Immature natural killer cell (primary cell): Measurements from ENCODE around the gene SPDYE8. TPM values are rescaled to one million over a fixed set of nuclear protein-coding genes. Genes with fewer than 3 reads are reported as not detected.
"Not testable (repeated sequence)": the region's sequence is repeated elsewhere in the genome, so short reads cannot be mapped to it uniquely, and the experiment has no call there.

Experiments used
- DNase-seq, 3 donors: peaks; one replicate each; pipeline ENCODE4 v3.0.0; 2022; ENCODE audit warnings: mixed read lengths in 1 of 3
- H3K27ac Mint-ChIP-seq, 6 donors: one replicate each; pipeline ENCODE4 v1.8.0; 2020; ENCODE audit warnings: mixed read lengths in 6 of 6, mild to moderate bottlenecking in 5 of 6, inconsistent platforms in 4 of 6, moderate library complexity in 3 of 6
- H3K27me3 Mint-ChIP-seq, 3 donors: one replicate each; pipeline ENCODE4 v1.8.0; 2020 to 2021; ENCODE audit warnings: low read depth in 3 of 3, mild to moderate bottlenecking in 3 of 3, mixed read lengths in 3 of 3, moderate library complexity in 3 of 3, inconsistent platforms in 1 of 3
- H3K36me3 Mint-ChIP-seq, 3 donors: one replicate each; pipeline ENCODE4 v1.8.0; 2020; ENCODE audit warnings: mixed read lengths in 3 of 3, inconsistent platforms in 2 of 3, mild to moderate bottlenecking in 2 of 3
- H3K4me1 Mint-ChIP-seq, 2 donors: one replicate each; pipeline ENCODE4 v1.8.0; 2020; ENCODE audit warnings: inconsistent platforms in 2 of 2, mild to moderate bottlenecking in 2 of 2, mixed read lengths in 2 of 2, moderate library complexity in 1 of 2
- H3K4me3 Mint-ChIP-seq, 5 donors: one replicate each; pipeline ENCODE4 v1.8.0; 2020; ENCODE audit warnings: mild to moderate bottlenecking in 5 of 5, mixed read lengths in 5 of 5, inconsistent platforms in 3 of 5, moderate library complexity in 3 of 5
- H3K9me3 Mint-ChIP-seq, 6 donors: one replicate each; pipeline ENCODE4 v1.8.0; 2020; ENCODE audit warnings: mild to moderate bottlenecking in 6 of 6, mixed read lengths in 6 of 6, inconsistent platforms in 4 of 6, moderate library complexity in 3 of 6
- polyA plus RNA-seq, 3 donors: library from polyadenylated mRNA; unstranded; fragments of 300-500 nt; fragmentation: Illumina TruSeq; gene quantifications; one replicate each; pipeline ENCODE4 v1.2.3, GENCODE V29; 2021

SPDYE8 gene
- under 1 TPM in 1 of 3 donors, not detected in 2; 0.12 TPM for polyA plus RNA-seq

- not testable (repeated sequence) for H3K4me1 Mint-ChIP-seq
Measured at GRCh38 chr7:73029666-73030065, at the start of gene SPDYE8. SPDYE8 (minus strand) TSS chr7:73029766; CDS start chr7:73027966, 1,800 bp downstream.

GRCh38 chr7:73057811-73058210, 28.2 kb upstream of the SPDYE8 start, which contains the start of gene SPDYE11:
SPDYE11 (minus strand) TSS chr7:73057911; CDS start chr7:73056111, 1,800 bp downstream.
- H3K27ac Mint-ChIP-seq, H3K4me1 Mint-ChIP-seq, H3K9me3 Mint-ChIP-seq, DNase-seq, H3K4me3 Mint-ChIP-seq, H3K36me3 Mint-ChIP-seq, H3K27me3 Mint-ChIP-seq: not testable (repeated sequence)

More at GRCh38 chr7:73029666-73030065, at the start of gene SPDYE8:
- H3K27ac Mint-ChIP-seq, DNase-seq, H3K9me3 Mint-ChIP-seq, H3K36me3 Mint-ChIP-seq, H3K27me3 Mint-ChIP-seq, H3K4me3 Mint-ChIP-seq: not testable (repeated sequence)

GRCh38 chr7:73006491-73006890, 23.1 kb downstream of the SPDYE8 start:
- H3K4me3 Mint-ChIP-seq, H3K9me3 Mint-ChIP-seq, H3K27ac Mint-ChIP-seq, H3K27me3 Mint-ChIP-seq, DNase-seq, H3K36me3 Mint-ChIP-seq: not testable (repeated sequence)
- peaks cover 3 to 11% of the 10 kb centered on the region in 2 donors for H3K4me1 Mint-ChIP-seq

GRCh38 chr7:73005693-73006447, 23.7 kb downstream of the SPDYE8 start:
- H3K36me3 Mint-ChIP-seq = not testable (repeated sequence)
- Mint-ChIP-seq H3K4me3 (peak overlapping the region; percentile 90 to 96 (median 95)), H3K27ac (peak overlapping the region; percentile 95 to 98 (median 98))

GRCh38 chr7:73005356-73005692, 24.2 kb downstream of the SPDYE8 start:
- Mint-ChIP-seq H3K27ac (peak overlapping the region; percentile 95 to 98 (median 98)), H3K4me3 (peak overlapping the region; percentile 90 to 96 (median 95)), H3K4me1 (peaks cover 3 to 11% of the 10 kb centered on the region in 2 donors)
- not testable (repeated sequence) for H3K9me3 Mint-ChIP-seq, H3K27me3 Mint-ChIP-seq, DNase-seq, H3K36me3 Mint-ChIP-seq

More at GRCh38 chr7:73005693-73006447, 23.7 kb downstream of the SPDYE8 start:
- DNase-seq = peak; percentile 96 to 99 (median 98)
- peaks cover 3 to 11% of the 10 kb centered on the region in 2 donors for H3K4me1 Mint-ChIP-seq
- H3K9me3 Mint-ChIP-seq, H3K27me3 Mint-ChIP-seq: not testable (repeated sequence)

GRCh38 chr7:72997887-72998468, 31.6 kb downstream of the SPDYE8 start:
- not testable (repeated sequence) for H3K4me1 Mint-ChIP-seq, H3K27me3 Mint-ChIP-seq, H3K4me3 Mint-ChIP-seq, DNase-seq, H3K27ac Mint-ChIP-seq, H3K36me3 Mint-ChIP-seq, H3K9me3 Mint-ChIP-seq

- not testable (repeated sequence) for DNase-seq, H3K27me3 Mint-ChIP-seq, H3K36me3 Mint-ChIP-seq, H3K4me3 Mint-ChIP-seq, H3K9me3 Mint-ChIP-seq, H3K4me1 Mint-ChIP-seq
- peak overlapping the region in 1 of 6 donors; percentile 61 for H3K27ac Mint-ChIP-seq
Measured at GRCh38 chr7:72997447-72997846, 32.1 kb downstream of the SPDYE8 start.

GRCh38 chr7:72995484-72995883, 34.1 kb downstream of the SPDYE8 start:
- H3K4me1 Mint-ChIP-seq, H3K36me3 Mint-ChIP-seq, H3K27me3 Mint-ChIP-seq, H3K4me3 Mint-ChIP-seq, DNase-seq, H3K27ac Mint-ChIP-seq, H3K9me3 Mint-ChIP-seq: not testable (repeated sequence)

GRCh38 chr7:72990146-72990913, 39.2 kb downstream of the SPDYE8 start:
- H3K27ac Mint-ChIP-seq, H3K9me3 Mint-ChIP-seq, H3K4me3 Mint-ChIP-seq: not testable (repeated sequence)

GRCh38 chr7:72982084-72982483, 47.5 kb downstream of the SPDYE8 start:
- not testable (repeated sequence) for H3K4me3 Mint-ChIP-seq, H3K9me3 Mint-ChIP-seq, H3K27me3 Mint-ChIP-seq, H3K27ac Mint-ChIP-seq, DNase-seq, H3K4me1 Mint-ChIP-seq, H3K36me3 Mint-ChIP-seq

More at GRCh38 chr7:72990146-72990913, 39.2 kb downstream of the SPDYE8 start:
- not testable (repeated sequence) for H3K27me3 Mint-ChIP-seq, H3K36me3 Mint-ChIP-seq, H3K4me1 Mint-ChIP-seq, DNase-seq

GRCh38 chr7:72980382-72980781, 49.2 kb downstream of the SPDYE8 start:
- not testable (repeated sequence) for H3K27me3 Mint-ChIP-seq, H3K4me3 Mint-ChIP-seq, DNase-seq, H3K36me3 Mint-ChIP-seq, H3K27ac Mint-ChIP-seq, H3K9me3 Mint-ChIP-seq, H3K4me1 Mint-ChIP-seq

- not testable (repeated sequence) for H3K4me1 Mint-ChIP-seq, H3K4me3 Mint-ChIP-seq, DNase-seq, H3K27me3 Mint-ChIP-seq, H3K9me3 Mint-ChIP-seq, H3K36me3 Mint-ChIP-seq, H3K27ac Mint-ChIP-seq
Measured at GRCh38 chr7:72976434-72976833, 53.1 kb downstream of the SPDYE8 start.

- not testable (repeated sequence) for H3K9me3 Mint-ChIP-seq, H3K4me1 Mint-ChIP-seq, H3K36me3 Mint-ChIP-seq, H3K27ac Mint-ChIP-seq, DNase-seq, H3K27me3 Mint-ChIP-seq, H3K4me3 Mint-ChIP-seq
Measured at GRCh38 chr7:72975656-72976286, 53.8 kb downstream of the SPDYE8 start.

GRCh38 chr7:72974781-72975180, 54.8 kb downstream of the SPDYE8 start:
- not testable (repeated sequence) for H3K4me1 Mint-ChIP-seq

More at GRCh38 chr7:72974781-72975180, 54.8 kb downstream of the SPDYE8 start:
- not testable (repeated sequence) for H3K36me3 Mint-ChIP-seq, DNase-seq, H3K4me3 Mint-ChIP-seq, H3K27ac Mint-ChIP-seq, H3K27me3 Mint-ChIP-seq, H3K9me3 Mint-ChIP-seq
